Keratinocyte (primary cell): ENCODE measurements around the gene SNCAIP.

Experiments used
- EZH2 ChIP-seq: IDR thresholded peaks from one replicate; pipeline ENCODE4 v1.6.1; 2012; ENCODE audit warnings: inconsistent platforms, mild to moderate bottlenecking, low read length, moderate library complexity
- TF ChIP-seq, protein P1 (sequence below), 3 experiments: IDR thresholded peaks in 1 of 3; conservative IDR thresholded peaks in 1 of 3; optimal IDR thresholded peaks in 1 of 3; 2 replicates in 2 of 3; 3 replicates in 1 of 3; pipeline versions ENCODE3 to v1.5.1; 2011; ENCODE audit warnings: low read length in 3 of 3, mild to moderate bottlenecking in 3 of 3, moderate library complexity in 2 of 3, control low read depth in 1 of 3, inconsistent platforms in 1 of 3; ENCODE audit not compliant: insufficient read depth in 2 of 3; ENCODE audit errors: extremely low read depth in 1 of 3

DNA sequence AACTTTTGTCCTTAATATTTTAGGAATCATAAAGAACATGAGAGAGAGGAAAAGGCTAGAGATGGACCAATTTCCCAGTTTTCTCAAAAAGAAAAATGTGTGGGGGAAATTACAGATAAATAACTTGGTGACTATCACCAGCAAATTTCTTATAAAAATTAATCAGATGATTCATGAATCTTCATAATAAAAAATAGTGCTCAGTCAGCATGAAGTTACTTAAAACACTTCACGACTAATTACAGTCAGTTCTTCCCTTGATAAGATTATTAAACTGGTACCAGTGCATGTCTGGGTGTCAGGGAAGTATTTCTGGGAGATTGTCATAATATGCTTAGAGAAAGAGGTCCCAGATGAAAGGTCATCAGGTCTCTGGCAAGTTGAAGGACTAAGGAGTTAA lies 133.0 kb downstream of the SNCAIP start:
- no peak for TF ChIP-seq EZH2
- TF ChIP-seq, protein P1, sequence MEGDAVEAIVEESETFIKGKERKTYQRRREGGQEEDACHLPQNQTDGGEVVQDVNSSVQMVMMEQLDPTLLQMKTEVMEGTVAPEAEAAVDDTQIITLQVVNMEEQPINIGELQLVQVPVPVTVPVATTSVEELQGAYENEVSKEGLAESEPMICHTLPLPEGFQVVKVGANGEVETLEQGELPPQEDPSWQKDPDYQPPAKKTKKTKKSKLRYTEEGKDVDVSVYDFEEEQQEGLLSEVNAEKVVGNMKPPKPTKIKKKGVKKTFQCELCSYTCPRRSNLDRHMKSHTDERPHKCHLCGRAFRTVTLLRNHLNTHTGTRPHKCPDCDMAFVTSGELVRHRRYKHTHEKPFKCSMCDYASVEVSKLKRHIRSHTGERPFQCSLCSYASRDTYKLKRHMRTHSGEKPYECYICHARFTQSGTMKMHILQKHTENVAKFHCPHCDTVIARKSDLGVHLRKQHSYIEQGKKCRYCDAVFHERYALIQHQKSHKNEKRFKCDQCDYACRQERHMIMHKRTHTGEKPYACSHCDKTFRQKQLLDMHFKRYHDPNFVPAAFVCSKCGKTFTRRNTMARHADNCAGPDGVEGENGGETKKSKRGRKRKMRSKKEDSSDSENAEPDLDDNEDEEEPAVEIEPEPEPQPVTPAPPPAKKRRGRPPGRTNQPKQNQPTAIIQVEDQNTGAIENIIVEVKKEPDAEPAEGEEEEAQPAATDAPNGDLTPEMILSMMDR (optimal IDR thresholded peaks at IDR 0.05 in 1 of 3, IDR thresholded peaks at IDR 0.05 in 1 of 3, conservative IDR thresholded peaks at IDR 0.05 in 1 of 3; ENCODE audit: extremely low read depth in 1 of 3, insufficient read depth in 2 of 3, low read length in 3 of 3), result no peak
